ENCODE results near the gene DNAJC24.
A peak's percentile ranks its signal among the peaks of the same experiment; 100 is the strongest.

DNAJC24 gene

GRCh38 chr11:31397239-31397834 lies 27.7 kb downstream of the DNAJC24 start:
- Histone ChIP-seq H3K27ac (no peak overlapping the region), H3K27me3 (no peaks in the 10 kb centered on the region), H3K9me3 (peaks cover 0 to 13% (median 0%) of the 10 kb centered on the region in 3 donors), H3K4me1 (no peaks in the 10 kb centered on the region), H3K36me3 (peaks cover 0 to 10% (median 8%) of the 10 kb centered on the region in 3 donors), H3K4me3 (no peak overlapping the region)
- DNase-seq, result no peak
- intact Hi-C loops (cut with DNase I; ENCODE audit: low total_unique reads), result loop anchor here (10.0 kb wide), 1 partner anchor 57 kb away; no protein-coding TSS in a partner anchor
- TF ChIP-seq CTCF (IDR thresholded peaks at IDR 0.05), result peak; percentile 33 to 36

GRCh38 chr11:31404614-31405013 lies 35.0 kb downstream of the DNAJC24 start:
- Histone ChIP-seq H3K36me3 (no peaks in the 10 kb centered on the region), H3K4me3 (no peak overlapping the region), H3K27me3 (no peaks in the 10 kb centered on the region), H3K9me3 (peaks cover 0 to 3% (median 0%) of the 10 kb centered on the region in 3 donors), H3K27ac (no peak overlapping the region), H3K4me1 (no peaks in the 10 kb centered on the region)
- TF ChIP-seq CTCF (IDR thresholded peaks at IDR 0.05), result no peak
- intact Hi-C loops (cut with DNase I; ENCODE audit: low total_unique reads), result no loop called here
- DNase-seq, result no peak

- Histone ChIP-seq H3K27me3 (no peaks in the 10 kb centered on the region), H3K27ac (no peak overlapping the region), H3K36me3 (no peaks in the 10 kb centered on the region), H3K4me1 (no peaks in the 10 kb centered on the region), H3K4me3 (no peak overlapping the region), H3K9me3 (no peaks in the 10 kb centered on the region)
- DNase-seq, result no peak
- intact Hi-C loops (cut with DNase I; ENCODE audit: low total_unique reads), result no loop called here
- no peak for TF ChIP-seq CTCF (IDR thresholded peaks at IDR 0.05)
Measured at GRCh38 chr11:31408201-31408600, 38.5 kb downstream of the DNAJC24 start.

- no peak overlapping the region for H3K27ac ChIP-seq
- no peaks in the 10 kb centered on the region for H3K4me1 ChIP-seq
- no peak for TF ChIP-seq CTCF (IDR thresholded peaks at IDR 0.05)
- no peaks in the 10 kb centered on the region for H3K9me3 ChIP-seq
- intact Hi-C loops (cut with DNase I; ENCODE audit: low total_unique reads), result no loop called here
- DNase-seq, result no peak
- H3K27me3 ChIP-seq, result no peaks in the 10 kb centered on the region
- no peak overlapping the region for H3K4me3 ChIP-seq
- H3K36me3 ChIP-seq, result no peaks in the 10 kb centered on the region
Measured at GRCh38 chr11:31412946-31413345, 43.3 kb downstream of the DNAJC24 start.

GRCh38 chr11:31414338-31414737 lies 44.7 kb downstream of the DNAJC24 start:
- no peaks in the 10 kb centered on the region for H3K4me1 ChIP-seq
- no peaks in the 10 kb centered on the region for H3K36me3 ChIP-seq
- intact Hi-C loops (cut with DNase I; ENCODE audit: low total_unique reads), result no loop called here
- no peak overlapping the region for H3K27ac ChIP-seq
- H3K4me3 ChIP-seq, result no peak overlapping the region
- no peaks in the 10 kb centered on the region for H3K27me3 ChIP-seq
- DNase-seq, result no peak
- no peaks in the 10 kb centered on the region for H3K9me3 ChIP-seq
- TF ChIP-seq CTCF (IDR thresholded peaks at IDR 0.05), result no peak

GRCh38 chr11:31415435-31415834 lies 45.8 kb downstream of the DNAJC24 start:
- H3K36me3 ChIP-seq, result no peaks in the 10 kb centered on the region
- no peaks in the 10 kb centered on the region for H3K27me3 ChIP-seq
- DNase-seq, result no peak
- no peak overlapping the region for H3K27ac ChIP-seq
- intact Hi-C loops (cut with DNase I; ENCODE audit: low total_unique reads), result no loop called here
- no peaks in the 10 kb centered on the region for H3K4me1 ChIP-seq
- no peaks in the 10 kb centered on the region for H3K9me3 ChIP-seq
- no peak for TF ChIP-seq CTCF (IDR thresholded peaks at IDR 0.05)
- no peak overlapping the region for H3K4me3 ChIP-seq
